Endothelial cell of umbilical vein (primary cell): ENCODE measurements around the gene KLF13. TPM values are rescaled to one million over a fixed set of nuclear protein-coding genes. Genes with fewer than 3 reads are reported as not detected.

Experiments used
- BruUV-seq: library from RNA; stranded (reverse); fragments of 400-500 nt; replicated peaks from 2 replicates; lab custom pipeline; 2021; lab: Mats Ljungman, UMichigan
- CTCF ChIA-PET: fragments of 300-600, 350-600 bp; sonication (Branson Sonifier 250); formaldehyde crosslinking; loops from one replicate; lab custom pipeline; 2021; ENCODE audit warnings: antibody characterized with exemption, inconsistent platforms; lab: Charles Lee
- POLR2A ChIA-PET: fragments of 300-600, 350-600 bp; sonication (Branson Sonifier 250); formaldehyde crosslinking; loops from one replicate; lab custom pipeline; 2021; ENCODE audit warnings: antibody characterized with exemption, inconsistent platforms; lab: Charles Lee
- DNase-seq: peaks from one replicate; pipeline ENCODE4 v3.0.0-alpha.2; 2011; ENCODE audit warnings: low read depth, low spot score
- FAIRE-seq: peaks from 2 replicates; lab custom pipeline; 2011; peaks lifted over from hg19 to GRCh38; lab: Jason Lieb, UNC
- H2AFZ ChIP-seq: 2 replicates; pipeline ENCODE4 v1.6.0; 2012; ENCODE audit warnings: low read depth, low read length, control low read depth, inconsistent platforms
- H3K27ac ChIP-seq: 2 replicates; pipeline ENCODE4 v1.5.1; 2011; ENCODE audit warnings: low read depth, mild to moderate bottlenecking, control low read depth, low read length, moderate library complexity; ENCODE audit not compliant: insufficient read depth
- H3K27me3 ChIP-seq, 2 experiments: 2 replicates each; pipeline versions ENCODE4 v1.6.0 to v1.6.1; 2011; ENCODE audit warnings: low read length in 2 of 2, mixed read lengths in 1 of 2; ENCODE audit not compliant: control insufficient read depth in 2 of 2, insufficient read depth in 2 of 2
- H3K36me3 ChIP-seq, 2 experiments: 2 replicates in 1 of 2; 3 replicates in 1 of 2; pipeline ENCODE4 v1.5.1; 2011; ENCODE audit warnings: low read length in 2 of 2, mild to moderate bottlenecking in 1 of 2, moderate library complexity in 1 of 2; ENCODE audit not compliant: control insufficient read depth in 2 of 2, insufficient read depth in 2 of 2; ENCODE audit errors: extremely low read depth in 1 of 2
- H3K4me1 ChIP-seq: 3 replicates; pipeline ENCODE4 v1.5.1; 2011; ENCODE audit warnings: mild to moderate bottlenecking, low read length; ENCODE audit not compliant: control insufficient read depth, insufficient read depth; ENCODE audit errors: extremely low read depth
- H3K4me2 ChIP-seq: 2 replicates; pipeline ENCODE4 v1.6.1; 2011; ENCODE audit warnings: low read length, control low read depth, mixed read lengths; ENCODE audit not compliant: insufficient read depth
- H3K4me3 ChIP-seq, 3 experiments: fragments of 200-600 bp in 1 of 3; sonication (generic), shearing (Covaris generic) in 1 of 3; replicated peaks in 1 of 3; 2 replicates each; pipeline ENCODE4 v1.5.1; 2011 to 2016; ENCODE audit warnings: control low read depth in 3 of 3, low read length in 3 of 3, mild to moderate bottlenecking in 2 of 3, inconsistent platforms in 1 of 3, low read depth in 1 of 3, moderate library complexity in 1 of 3; ENCODE audit not compliant: insufficient read depth in 1 of 3
- H3K79me2 ChIP-seq: 2 replicates; pipeline ENCODE4 v1.6.0; 2012; ENCODE audit warnings: low read length, inconsistent platforms; ENCODE audit not compliant: control insufficient read depth, insufficient read depth
- H3K9ac ChIP-seq: replicated peaks from 2 replicates; pipeline ENCODE3; 2011; ENCODE audit warnings: low read length, control low read depth; ENCODE audit not compliant: insufficient read depth; ENCODE audit errors: extremely low read depth
- H3K9me1 ChIP-seq: replicated peaks from 3 replicates; pipeline ENCODE4 v1.6.0; 2011; ENCODE audit warnings: mild to moderate bottlenecking, low read length; ENCODE audit not compliant: control insufficient read depth, insufficient read depth; ENCODE audit errors: extremely low read depth
- H3K9me3 ChIP-seq: replicated peaks from 2 replicates; pipeline ENCODE4 v1.5.1; 2012; ENCODE audit warnings: low read length, inconsistent platforms; ENCODE audit not compliant: control insufficient read depth, insufficient read depth
- H4K20me1 ChIP-seq: replicated peaks from 2 replicates; pipeline ENCODE3; 2011; ENCODE audit warnings: mild to moderate bottlenecking, low read length; ENCODE audit not compliant: control insufficient read depth, insufficient read depth; ENCODE audit errors: extremely low read depth
- FOS ChIP-seq: IDR thresholded peaks from 2 replicates; pipeline ENCODE4 v1.6.1; 2011; ENCODE audit warnings: mild to moderate bottlenecking, low read length, moderate library complexity, borderline replicate concordance; ENCODE audit not compliant: insufficient read depth
- GATA2 ChIP-seq: IDR thresholded peaks from 2 replicates; pipeline ENCODE4 v1.7.0; 2011; ENCODE audit warnings: low read depth, mild to moderate bottlenecking, moderate library complexity, mixed read lengths, low read length; ENCODE audit not compliant: insufficient read length, insufficient read depth
- JUN ChIP-seq: IDR thresholded peaks from 2 replicates; pipeline ENCODE4 v1.6.1; 2011; ENCODE audit warnings: borderline replicate concordance, low read depth; ENCODE audit not compliant: insufficient read length, insufficient read depth
- MAX ChIP-seq: IDR thresholded peaks from 2 replicates; pipeline ENCODE4 v1.6.1; 2011; ENCODE audit not compliant: insufficient read depth, insufficient read length
- POLR2A ChIP-seq: IDR thresholded peaks from 2 replicates; pipeline ENCODE4 v1.6.1; 2012; ENCODE audit warnings: low read depth, mild to moderate bottlenecking, control low read depth, low read length
- POLR2AphosphoS5 ChIP-seq: IDR thresholded peaks from 2 replicates; pipeline ENCODE4 v1.6.1; 2012; ENCODE audit warnings: low read depth, mild to moderate bottlenecking, control low read depth, low read length, moderate library complexity; ENCODE audit not compliant: insufficient read depth
- dilution Hi-C: fragments of 300-500 bp; cut with MboI; formaldehyde crosslinking; loops from one replicate; pipeline ENCODE4 v1.15.0; 2019; ENCODE audit warnings: low sequenced_read_pairs; ENCODE audit not compliant: extremely low pct_ligation_motif_present
- intact Hi-C: fragments of 100-400 bp; cut with micrococcal nuclease; formaldehyde crosslinking; loops from one replicate; pipeline ENCODE4 v1.10.0; 2022
- polyA plus RNA-seq, 4 experiments: library from polyadenylated mRNA; depleted of rRNA in 3 of 4; stranded (reverse) in 3 of 4; unstranded in 1 of 4; fragments of >200 nt; gene quantifications; 2 replicates each; pipeline versions ENCODE4 v1.2.1 to v1.2.3, GENCODE V29; 2011 to 2012; ENCODE audit warnings: missing spikeins in 1 of 4
- total RNA-seq: library from RNA; stranded (reverse); gene quantifications from 2 replicates; pipeline ENCODE4 v1.2.3, GENCODE V29; 2021

The KLF13 gene
- total and polyA plus RNA-seq, 2 donors (not counting 3 experiments of a cell fraction or from before 2014, with no cell fraction given): 10.1 to 31.9 TPM

GRCh38 chr15:31291048-31291578 lies 35.5 kb upstream of the KLF13 start:
- H3K27ac ChIP-seq: no peak overlapping the region
- peaks cover 7 to 17% of the 10 kb centered on the region in 2 experiments for H3K27me3 ChIP-seq
- H3K9ac ChIP-seq: no peak overlapping the region
- TF ChIP-seq GATA2: no peak
- no peaks in the 10 kb centered on the region for H4K20me1 ChIP-seq
- no peak for DNase-seq
- intact Hi-C loops (no loop called here), dilution Hi-C loops (no loop called here)
- FAIRE-seq: no peak
- POLR2A ChIA-PET: no interaction called here
- no peaks in the 10 kb centered on the region for H3K79me2 ChIP-seq
- H3K4me2 ChIP-seq: no peak overlapping the region
- H3K4me3 ChIP-seq: no peak overlapping the region
- H3K9me1 ChIP-seq: no peaks in the 10 kb centered on the region
- CTCF ChIA-PET: interaction anchor here (1.4 to 1.5 kb wide), 2 partner anchors 11 to 144 kb away, joined by 3 to 5 read pairs; no protein-coding TSS in a partner anchor
- no peak overlapping the region for H2AFZ ChIP-seq
- no TSS peak for BruUV-seq
- H3K9me3 ChIP-seq: no peaks in the 10 kb centered on the region
- no peaks in the 10 kb centered on the region for H3K36me3 ChIP-seq
- H3K4me1 ChIP-seq: no peaks in the 10 kb centered on the region

GRCh38 chr15:31292391-31293015 lies 34.1 kb upstream of the KLF13 start:
- Histone ChIP-seq H3K4me2 (no peak overlapping the region), H3K9ac (no peak overlapping the region), H3K79me2 (no peaks in the 10 kb centered on the region), H3K9me1 (no peaks in the 10 kb centered on the region), H3K36me3 (no peaks in the 10 kb centered on the region), H4K20me1 (no peaks in the 10 kb centered on the region), H3K27me3 (peaks cover 14 to 30% of the 10 kb centered on the region in 2 experiments), H3K4me3 (no peak overlapping the region), H3K4me1 (no peaks in the 10 kb centered on the region), H2AFZ (no peak overlapping the region), H3K27ac (no peak overlapping the region), H3K9me3 (no peaks in the 10 kb centered on the region)
- no peak for FAIRE-seq
- POLR2A ChIA-PET: no interaction called here
- DNase-seq: no peak
- no TSS peak for BruUV-seq
- TF ChIP-seq POLR2A (no peak), FOS (no peak), POLR2AphosphoS5 (no peak), JUN (no peak), MAX (no peak)
- dilution Hi-C loops (no loop called here), intact Hi-C loops (no loop called here)
- CTCF ChIA-PET: interaction anchor here (1.5 kb wide), 1 partner anchor 12 kb away, joined by 5 read pairs; no protein-coding TSS in a partner anchor
